H9 (cell line): Measurements from ENCODE around the gene ADA. TPM values are rescaled to one million over a fixed set of nuclear protein-coding genes. Genes with fewer than 3 reads are reported as not detected.
A peak's percentile ranks its signal among the peaks of the same experiment; 100 is the strongest.

Experiments
- DNase-seq: peaks from one replicate; pipeline ENCODE4 v3.0.0-alpha.2; 2017
- H2AFZ ChIP-seq: one replicate; pipeline ENCODE4 v1.6.1; 2013; ENCODE audit warnings: mild to moderate bottlenecking, low read length, control low read depth, moderate library complexity
- H2AK5ac ChIP-seq: 2 replicates; pipeline ENCODE4 v1.6.1; 2013; ENCODE audit warnings: low read length, control low read depth, mixed read lengths; ENCODE audit not compliant: insufficient read length
- H2BK120ac ChIP-seq: one replicate; pipeline ENCODE4 v1.6.1; 2013; ENCODE audit warnings: low read depth, mild to moderate bottlenecking, low read length, control low read depth, inconsistent platforms; ENCODE audit not compliant: poor library complexity, severe bottlenecking
- H2BK12ac ChIP-seq: 2 replicates; pipeline ENCODE4 v1.6.1; 2013; ENCODE audit warnings: low read length, control low read depth, mixed read lengths, low read depth; ENCODE audit not compliant: insufficient read length
- H2BK15ac ChIP-seq: 2 replicates; pipeline ENCODE4 v1.6.1; 2013; ENCODE audit warnings: low read depth, low read length, control low read depth
- H2BK20ac ChIP-seq: one replicate; pipeline ENCODE4 v1.6.1; 2013; ENCODE audit warnings: low read depth, mild to moderate bottlenecking, low read length, control low read depth, inconsistent platforms; ENCODE audit not compliant: poor library complexity, severe bottlenecking
- H2BK5ac ChIP-seq: 2 replicates; pipeline ENCODE4 v1.6.1; 2013; ENCODE audit warnings: low read length, control low read depth, mixed read lengths; ENCODE audit not compliant: insufficient read length
- H3K14ac ChIP-seq: 2 replicates; pipeline ENCODE4 v1.6.1; 2013; ENCODE audit warnings: low read length, control low read depth; ENCODE audit not compliant: insufficient read depth
- H3K18ac ChIP-seq: 2 replicates; pipeline ENCODE4 v1.6.1; 2013; ENCODE audit warnings: low read depth, mild to moderate bottlenecking, mixed read lengths, low read length, control low read depth; ENCODE audit not compliant: insufficient read length
- H3K23ac ChIP-seq: 2 replicates; pipeline ENCODE4 v1.6.1; 2013; ENCODE audit warnings: low read length, control low read depth, mixed read lengths, low read depth; ENCODE audit not compliant: insufficient read length
- H3K23me2 ChIP-seq: 2 replicates; pipeline ENCODE4 v1.6.1; 2013; ENCODE audit warnings: low read depth, mild to moderate bottlenecking, mixed read lengths, low read length, control low read depth; ENCODE audit not compliant: insufficient read length, poor library complexity, severe bottlenecking
- H3K27ac ChIP-seq: 2 replicates; pipeline ENCODE4 v1.5.1; 2013; ENCODE audit warnings: low read length, control low read depth, mixed read lengths, low read depth; ENCODE audit not compliant: insufficient read length
- H3K27me3 ChIP-seq: 2 replicates; pipeline ENCODE4 v1.6.1; 2013; ENCODE audit warnings: low read length, control low read depth, inconsistent platforms; ENCODE audit not compliant: insufficient read depth
- H3K4ac ChIP-seq: 2 replicates; pipeline ENCODE4 v1.6.1; 2013; ENCODE audit warnings: low read depth, mild to moderate bottlenecking, control low read depth, inconsistent platforms, low read length, moderate library complexity
- H3K4me1 ChIP-seq: 2 replicates; pipeline ENCODE4 v1.6.1; 2013; ENCODE audit warnings: low read length, control low read depth, inconsistent platforms; ENCODE audit not compliant: insufficient read depth
- H3K4me2 ChIP-seq: 2 replicates; pipeline ENCODE4 v1.6.1; 2013; ENCODE audit warnings: low read length, control low read depth, mixed read lengths; ENCODE audit not compliant: insufficient read length, insufficient read depth
- H3K56ac ChIP-seq: 2 replicates; pipeline ENCODE4 v1.6.1; 2013; ENCODE audit warnings: low read depth, mild to moderate bottlenecking, mixed read lengths, low read length, control low read depth; ENCODE audit not compliant: insufficient read length
- H3K79me1 ChIP-seq: 2 replicates; pipeline ENCODE4 v1.6.1; 2013; ENCODE audit warnings: low read depth, mild to moderate bottlenecking, moderate library complexity, low read length, control low read depth, inconsistent platforms; ENCODE audit not compliant: insufficient read depth, poor library complexity, severe bottlenecking
- H3K79me2 ChIP-seq: 2 replicates; pipeline ENCODE4 v1.6.1; 2013; ENCODE audit warnings: low read length, control low read depth, inconsistent platforms; ENCODE audit not compliant: insufficient read depth
- H3K9ac ChIP-seq: 2 replicates; pipeline ENCODE4 v1.6.1; 2013; ENCODE audit warnings: low read length, control low read depth, mixed read lengths; ENCODE audit not compliant: insufficient read length; ENCODE audit errors: extremely low read depth
- H3K9me3 ChIP-seq: one replicate; pipeline ENCODE4 v1.6.1; 2013; ENCODE audit warnings: low read depth, low read length, inconsistent platforms; ENCODE audit not compliant: control insufficient read depth
- H3T11ph ChIP-seq: one replicate; pipeline ENCODE4 v1.6.1; 2013; ENCODE audit warnings: mild to moderate bottlenecking, low read length, control low read depth, inconsistent platforms
- H4K20me1 ChIP-seq: one replicate; pipeline ENCODE4 v1.6.1; 2013; ENCODE audit not compliant: control insufficient read depth, insufficient read length, insufficient read depth
- H4K5ac ChIP-seq: 2 replicates; pipeline ENCODE4 v1.6.1; 2013; ENCODE audit warnings: low read depth, mild to moderate bottlenecking, mixed read lengths, low read length, control low read depth; ENCODE audit not compliant: insufficient read length
- H4K8ac ChIP-seq: replicated peaks from 2 replicates; pipeline ENCODE4 v1.6.1; 2013; ENCODE audit warnings: low read length, control low read depth, mixed read lengths, low read depth; ENCODE audit not compliant: insufficient read length
- H4K91ac ChIP-seq: 2 replicates; pipeline ENCODE4 v1.6.1; 2013; ENCODE audit warnings: low read depth, mild to moderate bottlenecking, moderate library complexity, mixed read lengths, low read length, control low read depth; ENCODE audit not compliant: insufficient read length
- H3K27ac Mint-ChIP-seq, 3 experiments: 2 replicates in 2 of 3; 3 replicates in 1 of 3; pipeline ENCODE4 v1.8.0; 2020 to 2021; ENCODE audit warnings: mixed read lengths in 3 of 3, mild to moderate bottlenecking in 1 of 3, moderate library complexity in 1 of 3
- H3K27me3 Mint-ChIP-seq: 2 replicates; pipeline ENCODE4 v1.8.0; 2021; ENCODE audit warnings: low read depth, mild to moderate bottlenecking, moderate library complexity, mixed read lengths
- H3K36me3 Mint-ChIP-seq, 3 experiments: 2 replicates in 2 of 3; 3 replicates in 1 of 3; pipeline ENCODE4 v1.8.0; 2020 to 2021; ENCODE audit warnings: low read depth in 3 of 3, mixed read lengths in 3 of 3; ENCODE audit not compliant: insufficient read depth in 1 of 3
- H3K4me1 Mint-ChIP-seq, 2 experiments: 2 replicates each; pipeline ENCODE4 v1.8.0; 2020; ENCODE audit warnings: mixed read lengths in 2 of 2
- H3K4me3 Mint-ChIP-seq, 2 experiments: 2 replicates in 1 of 2; 3 replicates in 1 of 2; pipeline ENCODE4 v1.8.0; 2020 to 2021; ENCODE audit warnings: mild to moderate bottlenecking in 2 of 2, mixed read lengths in 2 of 2, moderate library complexity in 1 of 2
- H3K9me3 Mint-ChIP-seq, 2 experiments: 2 replicates in 1 of 2; 3 replicates in 1 of 2; pipeline ENCODE4 v1.8.0; 2020; ENCODE audit warnings: mild to moderate bottlenecking in 2 of 2, mixed read lengths in 2 of 2, moderate library complexity in 1 of 2
- CTCF ChIP-seq: fragments of 200-600 bp; sonication (generic); conservative IDR thresholded peaks from 3 replicates; pipeline ENCODE4 v1.8.0; 2021; ENCODE audit warnings: antibody characterized with exemption, mild to moderate bottlenecking
- WGBS: extraction: QIAGEN DNeasy Blood & Tissue Kit; methylation state at CpG from one replicate; pipeline ENCODE4 v1.1.7; 2013; ENCODE audit warnings: missing lambda C conversion rate, low lambda C conversion rate, mixed read lengths; ENCODE audit not compliant: insufficient read length; ENCODE audit errors: extremely low coverage; 5-methylcytosine and 5-hydroxymethylcytosine counted together
- total RNA-seq: library from RNA; stranded (reverse); gene quantifications from 2 replicates; pipeline ENCODE4 v1.2.1, GENCODE V29; 2021

Gene ADA
- total RNA-seq, 1 experiment from 2014 or later = 22.0 TPM

DNA sequence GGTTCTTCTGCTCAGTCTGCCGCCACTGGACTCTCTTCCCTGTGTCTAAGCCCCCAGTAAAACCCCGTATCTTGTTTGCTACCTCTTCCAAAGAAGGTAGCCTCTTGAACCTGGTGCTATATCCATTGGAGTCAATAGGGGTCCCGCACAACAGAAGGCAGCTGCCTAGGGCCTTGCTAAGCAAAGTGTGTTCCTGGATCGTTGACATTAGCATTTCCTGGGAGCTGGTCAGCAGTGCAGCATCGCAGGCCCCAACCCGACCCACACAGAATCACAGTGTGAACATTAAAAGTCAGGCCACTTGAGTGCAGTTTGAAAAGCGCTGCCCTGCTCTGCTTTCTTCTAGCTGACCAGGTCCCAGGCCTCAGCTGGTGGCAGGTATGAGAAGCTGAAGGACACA, 2.9 kb downstream of the ADA start:
- peaks cover 44 to 56% of the 10 kb centered on the region in 2 experiments for H3K4me1 Mint-ChIP-seq
- peak overlapping the region in 1 of 2 experiments; percentile 28; a peak in 1 of 5 replicates for H3K4me3 Mint-ChIP-seq
- peak overlapping the region in 1 of 3 experiments; percentile 32; a peak in 2 of 7 replicates for H3K27ac Mint-ChIP-seq

More for the DNA sequence above, 2.9 kb downstream of the ADA start:
- peaks cover 5 to 6% of the 10 kb centered on the region in 2 experiments for H3K9me3 Mint-ChIP-seq
- no peak overlapping the region for H3K56ac ChIP-seq
- no CpG with 5 or more reads among the region's 7 CpGs for WGBS
- no peak overlapping the region for H2AFZ ChIP-seq
- H2AK5ac ChIP-seq = no peak overlapping the region
- no peak overlapping the region for H3T11ph ChIP-seq
- H4K20me1 ChIP-seq = no peaks in the 10 kb centered on the region
- H3K4me1 ChIP-seq = peaks cover 11% of the 10 kb centered on the region; the same call in 1 of the 2 replicates
- H2BK120ac ChIP-seq = no peak overlapping the region
- peak; percentile 41 for TF ChIP-seq CTCF
- no peaks in the 10 kb centered on the region; the same call in 1 of the 2 replicates for H3K27me3 ChIP-seq
- H3K4ac ChIP-seq = no peak overlapping the region
- no peak overlapping the region for H3K14ac ChIP-seq
- no peak overlapping the region for H2BK15ac ChIP-seq
- H3K36me3 Mint-ChIP-seq = peaks cover 2 to 6% (median 6%) of the 10 kb centered on the region in 3 experiments; a peak in 5 of 7 replicates
- H4K5ac ChIP-seq = no peak overlapping the region
- peak; percentile 62 for DNase-seq
- no peaks in the 10 kb centered on the region for H3K79me1 ChIP-seq
- H3K27ac ChIP-seq = no peak overlapping the region
- H2BK5ac ChIP-seq = no peak overlapping the region
- no peaks in the 10 kb centered on the region for H3K79me2 ChIP-seq
- H3K9ac ChIP-seq = no peak overlapping the region
- H4K91ac ChIP-seq = no peak overlapping the region
- H2BK12ac ChIP-seq = no peak overlapping the region
- H3K9me3 ChIP-seq = no peaks in the 10 kb centered on the region
- H3K23me2 ChIP-seq = peaks cover 9% of the 10 kb centered on the region
- H4K8ac ChIP-seq = no peak overlapping the region
- H3K23ac ChIP-seq = no peak overlapping the region
- H3K18ac ChIP-seq = no peak overlapping the region
- no peak overlapping the region for H3K4me2 ChIP-seq
- H3K27me3 Mint-ChIP-seq = peaks cover 25% of the 10 kb centered on the region
- no peak overlapping the region for H2BK20ac ChIP-seq
